ENCODE results near the gene ADAMTSL4.
"Not testable (repeated sequence)": the region's sequence is repeated elsewhere in the genome, so short reads cannot be mapped to it uniquely, and the experiment has no call there.

Gene ADAMTSL4

GRCh38 chr1:150567717-150568593 lies 18.7 kb downstream of the ADAMTSL4 start:
- DNase-seq (ENCODE audit: low read depth) = peak; percentile 98
- no peak for TF ChIP-seq CTCF (conservative IDR thresholded peaks at IDR 0.05; ENCODE audit: control insufficient read depth, insufficient read depth, low read depth, low read length)
- peak overlapping the region; percentile 20 for H3K4me3 ChIP-seq (ENCODE audit: control insufficient read depth, low read depth, low read length)

- no peak overlapping the region for H3K4me3 ChIP-seq (ENCODE audit: control insufficient read depth, low read depth, low read length)
- no peak for TF ChIP-seq CTCF (conservative IDR thresholded peaks at IDR 0.05; ENCODE audit: control insufficient read depth, insufficient read depth, low read depth, low read length)
- DNase-seq (ENCODE audit: low read depth) = no peak
Measured at GRCh38 chr1:150568594-150568966, 19.4 kb downstream of the ADAMTSL4 start.

- H3K4me3 ChIP-seq (ENCODE audit: control insufficient read depth, low read depth, low read length) = no peak overlapping the region
- DNase-seq (ENCODE audit: low read depth) = no peak
Measured at GRCh38 chr1:150572918-150573647, 23.9 kb downstream of the ADAMTSL4 start.

GRCh38 chr1:150573648-150574071 lies 24.5 kb downstream of the ADAMTSL4 start:
- not testable (repeated sequence) for H3K4me3 ChIP-seq (ENCODE audit: control insufficient read depth, low read depth, low read length); DNase-seq (ENCODE audit: low read depth)

More at GRCh38 chr1:150572918-150573647, 23.9 kb downstream of the ADAMTSL4 start:
- TF ChIP-seq CTCF (conservative IDR thresholded peaks at IDR 0.05; ENCODE audit: control insufficient read depth, insufficient read depth, low read depth, low read length) = no peak

- H3K4me3 ChIP-seq (ENCODE audit: control insufficient read depth, low read depth, low read length) = peak overlapping the region; percentile 86
- DNase-seq (ENCODE audit: low read depth) = peak; percentile 31
- no peak for TF ChIP-seq CTCF (conservative IDR thresholded peaks at IDR 0.05; ENCODE audit: control insufficient read depth, insufficient read depth, low read depth, low read length)
Measured at GRCh38 chr1:150574260-150575071, 25.3 kb downstream of the ADAMTSL4 start.

GRCh38 chr1:150575072-150575489 lies 25.9 kb downstream of the ADAMTSL4 start:
- no peak for DNase-seq (ENCODE audit: low read depth)
- TF ChIP-seq CTCF (conservative IDR thresholded peaks at IDR 0.05; ENCODE audit: control insufficient read depth, insufficient read depth, low read depth, low read length) = no peak
- peak overlapping the region; percentile 86 for H3K4me3 ChIP-seq (ENCODE audit: control insufficient read depth, low read depth, low read length)

Measured in fibroblast of mammary gland (primary cell).